Fibroblast of pulmonary artery (primary cell): ENCODE results near the gene NFKBIE.

Experiments used
- DNase-seq: peaks from one replicate; pipeline ENCODE4 v3.0.0-alpha.2; 2010; ENCODE audit warnings: low read depth
- H3K4me3 ChIP-seq: replicated peaks from 2 replicates; pipeline ENCODE4 v1.5.1; 2011; ENCODE audit warnings: low read depth, mild to moderate bottlenecking, control low read depth, low read length, moderate library complexity
- CTCF ChIP-seq: IDR thresholded peaks from 2 replicates; pipeline ENCODE4 v1.5.1; 2011; ENCODE audit warnings: mild to moderate bottlenecking, control low read depth, low read length, inconsistent platforms; ENCODE audit errors: missing control alignments

The NFKBIE gene

GRCh38 chr6:44267252-44267651 is 1.9 kb upstream of the NFKBIE start:
- no peak for DNase-seq
- no peak for TF ChIP-seq CTCF
- H3K4me3 ChIP-seq = no peak overlapping the region

DNA sequence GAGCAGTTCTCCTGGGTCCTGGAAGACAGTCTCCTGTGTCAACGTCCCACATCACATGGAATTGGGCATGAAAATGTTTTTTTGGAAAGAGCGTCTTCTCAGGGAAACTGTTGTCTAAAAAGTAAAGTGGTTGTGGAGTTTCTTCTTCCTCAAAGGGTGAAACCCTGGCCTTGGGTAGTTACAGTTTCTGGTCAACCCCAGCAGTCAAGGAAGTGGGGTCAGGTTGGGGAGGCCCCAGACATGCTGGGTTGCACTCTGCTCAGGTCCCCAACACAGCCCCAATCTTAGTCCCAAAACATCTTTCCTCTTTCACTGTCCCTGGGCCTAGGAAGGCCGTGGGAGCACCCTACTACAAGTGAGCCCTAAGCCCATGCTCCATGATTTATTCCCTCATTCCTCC is 996 bp upstream of the NFKBIE start:
- TF ChIP-seq CTCF = no peak
- DNase-seq = no peak
- H3K4me3 ChIP-seq = no peak overlapping the region

DNA sequence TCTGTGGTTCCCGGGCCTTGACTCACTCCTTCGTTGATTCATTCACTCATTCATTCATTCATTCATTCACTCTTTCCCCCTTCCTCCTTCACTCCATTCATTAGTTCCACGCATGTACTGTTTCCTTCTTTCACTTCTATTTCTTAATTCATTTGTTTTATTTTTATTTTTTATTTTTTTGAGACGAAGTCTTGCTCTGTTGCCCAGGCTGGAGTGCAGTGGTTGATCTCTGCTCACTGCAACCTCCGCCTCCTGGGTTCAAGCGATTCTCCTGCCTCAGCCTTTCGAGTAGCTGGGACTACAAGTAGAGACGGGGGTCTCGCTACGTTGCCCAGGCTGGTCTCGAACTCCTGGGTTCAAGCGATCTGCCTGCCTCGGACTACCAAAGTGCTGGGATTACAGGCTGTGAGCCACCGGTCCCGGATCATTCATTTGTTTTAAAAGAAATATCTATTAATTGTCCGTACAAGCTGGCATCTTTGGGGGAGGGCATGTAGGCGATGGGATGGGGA is 427 bp upstream of the NFKBIE start:
- DNase-seq = no peak

GRCh38 chr6:44264154-44265006 is 971 bp downstream of the NFKBIE start:
- no peak for DNase-seq
- peak overlapping the region; percentile 68 for H3K4me3 ChIP-seq

More for the DNA sequence above, 427 bp upstream of the NFKBIE start:
- H3K4me3 ChIP-seq = no peak overlapping the region
- TF ChIP-seq CTCF = no peak

DNA sequence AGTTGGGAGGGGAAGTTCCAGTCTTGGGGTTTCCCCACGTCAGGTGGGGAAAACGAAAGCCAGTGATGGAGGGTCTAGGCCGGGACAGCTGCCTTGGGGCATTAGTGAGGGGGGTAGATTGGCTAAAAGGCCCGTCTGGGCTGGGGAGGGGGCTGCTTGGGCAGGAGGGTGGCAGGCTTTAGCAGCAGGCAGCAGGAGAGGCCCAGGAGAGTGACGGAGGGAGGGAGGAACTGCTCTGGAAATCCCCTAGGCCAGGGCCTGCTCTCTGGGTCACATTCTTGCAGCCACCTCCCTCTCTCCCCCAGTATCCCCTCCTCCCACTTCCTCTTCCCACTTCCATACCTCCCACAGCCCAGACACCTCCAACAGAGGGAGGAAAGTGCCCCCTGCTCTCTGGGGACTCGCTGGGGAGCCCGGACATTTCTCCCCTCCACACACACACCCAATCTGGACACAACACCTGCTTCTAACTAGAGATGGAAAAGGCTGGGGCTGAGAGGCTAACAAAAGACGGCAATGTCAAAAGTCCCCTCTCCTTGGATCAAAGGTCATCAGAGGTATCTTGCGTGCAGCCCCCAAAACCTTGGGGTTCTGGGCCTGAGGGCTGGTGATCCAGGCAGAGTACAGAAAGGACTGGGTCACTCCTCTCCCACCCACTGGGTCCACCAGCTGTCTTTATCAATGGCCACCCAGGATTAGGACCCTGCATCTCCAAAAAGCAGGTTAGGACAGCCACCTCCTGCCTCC is 1.8 kb downstream of the NFKBIE start:
- TF ChIP-seq CTCF = no peak
- DNase-seq = peak; percentile 55
- H3K4me3 ChIP-seq = peak overlapping the region; percentile 68

More at GRCh38 chr6:44264154-44265006, 971 bp downstream of the NFKBIE start:
- no peak for TF ChIP-seq CTCF

DNA sequence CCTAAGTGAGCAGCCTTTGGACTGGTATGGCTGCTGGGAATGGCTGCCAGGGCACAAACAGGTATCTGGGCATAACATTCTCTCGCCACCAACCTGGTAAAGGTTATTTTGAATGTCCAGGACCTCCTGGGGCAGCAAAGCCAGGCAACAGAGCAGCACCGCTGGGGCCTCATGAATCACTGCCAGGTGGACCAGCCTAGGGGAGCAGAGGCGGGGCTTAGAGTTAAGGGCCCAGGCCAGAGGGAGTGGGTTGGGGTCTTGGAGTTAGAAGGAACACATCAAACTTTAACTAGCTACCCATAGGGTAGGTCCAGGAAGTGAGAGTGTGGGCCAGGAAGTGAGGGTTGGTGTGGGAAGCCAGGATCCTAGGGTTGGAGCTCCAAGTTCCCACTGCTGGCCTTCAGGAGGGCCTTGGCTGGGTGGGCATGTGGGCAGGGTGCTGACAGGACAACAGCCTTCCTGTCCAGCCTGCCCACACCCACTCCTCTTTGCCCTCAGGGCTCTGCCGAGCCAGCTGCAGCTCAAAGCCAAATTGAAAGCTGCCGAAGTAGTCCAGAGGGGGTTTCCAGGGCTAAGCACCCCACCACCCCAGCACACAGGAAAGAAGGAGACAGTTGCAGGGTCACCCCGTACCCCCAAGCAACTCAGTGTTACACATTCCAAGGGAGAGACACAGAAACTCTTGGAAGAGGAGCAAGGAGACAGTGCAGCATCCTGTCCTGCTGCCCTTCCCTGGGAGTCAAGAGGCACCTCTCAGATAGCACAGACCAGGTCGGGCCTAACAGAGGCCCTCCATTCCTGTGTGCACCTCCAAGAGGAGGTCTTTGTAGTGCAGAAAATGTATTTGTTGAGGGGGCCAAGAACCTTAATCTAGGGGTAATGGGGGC is 2.6 kb downstream of the NFKBIE start:
- peak overlapping the region; percentile 68 for H3K4me3 ChIP-seq
- no peak for TF ChIP-seq CTCF
- no peak for DNase-seq
